HTR-8/SVneo (cell line): ENCODE measurements around the gene LAMP1.
"Not testable (repeated sequence)": the region's sequence is repeated elsewhere in the genome, so short reads cannot be mapped to it uniquely, and the experiment has no call there.

Source experiments
- DNase-seq: peaks from one replicate; pipeline ENCODE4 v3.0.0; 2011; ENCODE audit warnings: low spot score, mixed read lengths; ENCODE audit not compliant: insufficient read length
- FAIRE-seq: peaks from 2 replicates; lab custom pipeline; 2011; peaks lifted over from hg19 to GRCh38; lab: Jason Lieb, UNC

Gene LAMP1

DNA sequence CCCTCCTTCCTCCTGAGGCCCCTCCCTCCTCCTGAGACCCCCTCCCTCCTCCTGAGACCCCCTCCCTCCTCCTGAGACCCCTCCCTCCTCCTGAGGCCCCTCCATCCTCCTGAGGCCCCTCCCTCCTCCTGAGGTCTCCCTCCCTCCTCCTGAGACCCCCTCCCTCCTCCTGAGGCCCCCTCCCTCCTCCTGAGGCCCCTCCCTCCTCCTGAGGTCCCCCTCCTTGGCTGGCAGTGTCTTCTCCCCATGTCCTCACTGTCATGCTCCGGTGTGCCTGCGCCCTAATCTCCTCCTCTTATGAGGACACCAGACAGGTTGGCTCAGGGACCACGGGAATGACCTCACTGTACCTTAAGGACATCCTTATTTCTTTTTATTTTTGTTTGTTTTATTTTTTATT lies 74.7 kb downstream of the LAMP1 start:
- FAIRE-seq, DNase-seq: not testable (repeated sequence)
